Lower lobe of right lung (tissue), 2 donors: ENCODE results near the gene ZBTB12. TPM values are rescaled to one million over a fixed set of nuclear protein-coding genes. Genes with fewer than 3 reads are reported as not detected.
"Not testable (repeated sequence)": the region's sequence is repeated elsewhere in the genome, so short reads cannot be mapped to it uniquely, and the experiment has no call there.

Experiments
- ATAC-seq, 2 donors: fragments of 200-7000 bp; cut with Tn5 transposase; one replicate each; pipeline ENCODE4 v1.9.1; 2020 to 2022; ENCODE audit warnings: mild to moderate bottlenecking in 2 of 2, moderate library complexity in 2 of 2
- DNase-seq: peaks from one replicate; pipeline ENCODE4 v3.0.0-alpha.2; 2020
- H3K27ac ChIP-seq: fragments of 200-600 bp; one replicate; pipeline ENCODE4 v1.8.0; 2022
- H3K27me3 ChIP-seq: fragments of 200-600 bp; one replicate; pipeline ENCODE4 v1.8.0; 2022; ENCODE audit warnings: low read depth
- H3K36me3 ChIP-seq: fragments of 200-600 bp; one replicate; pipeline ENCODE4 v1.8.0; 2022; ENCODE audit warnings: mild to moderate bottlenecking
- H3K4me1 ChIP-seq: fragments of 200-600 bp; one replicate; pipeline ENCODE4 v1.8.0; 2022
- H3K4me3 ChIP-seq: fragments of 200-600 bp; one replicate; pipeline ENCODE4 v1.8.0; 2022; ENCODE audit warnings: mild to moderate bottlenecking
- H3K9me3 ChIP-seq: fragments of 200-600 bp; one replicate; pipeline ENCODE4 v1.8.0; 2022
- CTCF ChIP-seq: fragments of 200-600 bp; IDR thresholded peaks from one replicate; pipeline ENCODE4 v1.8.0; 2022; ENCODE audit warnings: antibody characterized with exemption, mild to moderate bottlenecking
- intact Hi-C: fragments of 100-400 bp; cut with DNase I; formaldehyde crosslinking; loops from one replicate; pipeline ENCODE4 v1.11.0; 2022
- total RNA-seq: library from RNA; stranded (reverse); fragmentation: NEBNext Ultra II Directional; extraction: Animal tissue kit (Norgen Biotek cat#: 25700); gene quantifications from one replicate; pipeline ENCODE4 v1.2.1, GENCODE V29; 2021
- donor health status: DM: no; HTN: yes; CAD: no; lungs with severe emphysema.

The ZBTB12 gene
- total RNA-seq, 1 donor from 2014 or later = 5.1 TPM

- ATAC-seq (no peak), DNase-seq (no peak)
- TF ChIP-seq CTCF = no peak
- Histone ChIP-seq H3K27me3 (no peaks in the 10 kb centered on the region), H3K4me1 (peaks cover 13% of the 10 kb centered on the region), H3K9me3 (no peaks in the 10 kb centered on the region), H3K27ac (no peak overlapping the region), H3K36me3 (no peaks in the 10 kb centered on the region), H3K4me3 (no peak overlapping the region)
- intact Hi-C loops = no loop called here
Measured at GRCh38 chr6:31908791-31909190, 6.9 kb upstream of the ZBTB12 start.

- H3K27ac ChIP-seq, intact Hi-C loops, ATAC-seq, H3K36me3 ChIP-seq, H3K9me3 ChIP-seq, DNase-seq, H3K4me3 ChIP-seq, H3K27me3 ChIP-seq: not testable (repeated sequence)
- H3K4me1 ChIP-seq = peaks cover 13% of the 10 kb centered on the region
Measured at GRCh38 chr6:31908255-31908654, 6.4 kb upstream of the ZBTB12 start.

GRCh38 chr6:31907158-31907813 lies 5.4 kb upstream of the ZBTB12 start:
- Histone ChIP-seq H3K4me3 (no peak overlapping the region), H3K27me3 (no peaks in the 10 kb centered on the region), H3K9me3 (no peaks in the 10 kb centered on the region), H3K4me1 (peaks cover 21% of the 10 kb centered on the region), H3K36me3 (no peaks in the 10 kb centered on the region), H3K27ac (no peak overlapping the region)
- ATAC-seq = peak; percentile 81 to 86
- DNase-seq = no peak
- intact Hi-C loops = no loop called here
- TF ChIP-seq CTCF = no peak

GRCh38 chr6:31906727-31907126 lies 4.8 kb upstream of the ZBTB12 start:
- H3K4me3 ChIP-seq, H3K27me3 ChIP-seq, H3K36me3 ChIP-seq, ATAC-seq, intact Hi-C loops, DNase-seq, H3K9me3 ChIP-seq: not testable (repeated sequence)
- Histone ChIP-seq H3K4me1 (peaks cover 22% of the 10 kb centered on the region), H3K27ac (peak overlapping the region; percentile 18)

GRCh38 chr6:31906122-31906521 lies 4.2 kb upstream of the ZBTB12 start:
- Histone ChIP-seq H3K4me1 (peaks cover 25% of the 10 kb centered on the region), H3K36me3 (no peaks in the 10 kb centered on the region), H3K9me3 (no peaks in the 10 kb centered on the region), H3K27me3 (no peaks in the 10 kb centered on the region), H3K27ac (peak overlapping the region; percentile 18), H3K4me3 (no peak overlapping the region)
- no peak for DNase-seq
- intact Hi-C loops = no loop called here
- TF ChIP-seq CTCF = no peak
- no peak for ATAC-seq

- Histone ChIP-seq H3K27ac (no peak overlapping the region), H3K27me3 (no peaks in the 10 kb centered on the region), H3K4me3 (no peak overlapping the region), H3K4me1 (peaks cover 29% of the 10 kb centered on the region), H3K36me3 (no peaks in the 10 kb centered on the region), H3K9me3 (no peaks in the 10 kb centered on the region)
- ATAC-seq = no peak
- no peak for DNase-seq
- TF ChIP-seq CTCF = no peak
- intact Hi-C loops = no loop called here
Measured at GRCh38 chr6:31905041-31905440, 3.2 kb upstream of the ZBTB12 start.
